Neural cell (in vitro differentiated cells): ENCODE results near the gene AKT3. TPM values are rescaled to one million over a fixed set of nuclear protein-coding genes. Genes with fewer than 3 reads are reported as not detected.

Source experiments
- H2AFZ ChIP-seq: fragments of 200-600, 300-800 bp; sonication (generic), shearing (Covaris generic); 2 replicates; pipeline ENCODE4 v1.6.0; 2014; ENCODE audit warnings: low read depth, mild to moderate bottlenecking, antibody characterized with exemption, low read length, moderate library complexity
- H3F3A ChIP-seq: fragments of 200-600 bp; shearing (Covaris generic); 2 replicates; pipeline ENCODE4 v1.6.1; 2016; ENCODE audit warnings: mild to moderate bottlenecking, moderate library complexity, mixed read lengths, antibody characterized with exemption, low read length; ENCODE audit not compliant: insufficient read depth, poor library complexity, severe bottlenecking
- H3K27ac ChIP-seq: fragments of 200-600, 300-800 bp; sonication (generic), shearing (Covaris generic); 2 replicates; pipeline ENCODE4 v1.5.1; 2014; ENCODE audit warnings: mild to moderate bottlenecking, low read length, moderate library complexity
- H3K27me3 ChIP-seq: fragments of 300-800, 200-600 bp; sonication (generic), shearing (Covaris generic); 2 replicates; pipeline ENCODE4 v1.6.0; 2014; ENCODE audit warnings: mild to moderate bottlenecking, low read depth, low read length, moderate library complexity; ENCODE audit not compliant: insufficient read depth
- H3K36me3 ChIP-seq: fragments of 300-800, 200-600 bp; sonication (generic), shearing (Covaris generic); 2 replicates; pipeline ENCODE4 v1.5.1; 2014; ENCODE audit warnings: mild to moderate bottlenecking, antibody characterized with exemption, low read length, moderate library complexity; ENCODE audit not compliant: insufficient read depth
- H3K4me2 ChIP-seq: fragments of 300-800, 200-600 bp; sonication (generic), shearing (Covaris generic); 2 replicates; pipeline ENCODE4 v1.6.0; 2014; ENCODE audit warnings: mild to moderate bottlenecking, low read length
- H3K4me3 ChIP-seq: fragments of 300-800, 200-600 bp; sonication (generic), shearing (Covaris generic); 2 replicates; pipeline ENCODE4 v1.5.1; 2014; ENCODE audit warnings: mild to moderate bottlenecking, low read length, moderate library complexity
- H3K79me2 ChIP-seq: fragments of 200-600 bp; shearing (Covaris generic); replicated peaks from 2 replicates; pipeline ENCODE4 v1.6.0; 2014; ENCODE audit warnings: mild to moderate bottlenecking, low read length, moderate library complexity; ENCODE audit not compliant: insufficient read depth
- H3K9ac ChIP-seq: fragments of 300-800, 200-600 bp; sonication (generic), shearing (Covaris generic); 2 replicates; pipeline ENCODE4 v1.6.1; 2016; ENCODE audit warnings: mild to moderate bottlenecking, low read length, mixed read lengths
- H3K9me2 ChIP-seq: fragments of 200-600 bp; shearing (Covaris generic); 2 replicates; pipeline ENCODE4 v1.6.1; 2016; ENCODE audit warnings: mild to moderate bottlenecking, low read length, mixed read lengths; ENCODE audit not compliant: insufficient read depth
- H3K9me3 ChIP-seq: fragments of 200-600, 300-800 bp; sonication (generic), shearing (Covaris generic); 2 replicates; pipeline ENCODE4 v1.6.1; 2016; ENCODE audit warnings: mild to moderate bottlenecking, mixed run types, low read length, moderate library complexity, mixed read lengths
- H4K20me1 ChIP-seq: fragments of 200-600 bp; shearing (Covaris generic); 2 replicates; pipeline ENCODE4 v1.6.1; 2016; ENCODE audit warnings: mild to moderate bottlenecking, mixed run types; ENCODE audit not compliant: insufficient read depth
- CTCF ChIP-seq: fragments of 450-650 bp; IDR thresholded peaks from 2 replicates; pipeline ENCODE4 v1.5.1; 2014; ENCODE audit warnings: antibody characterized with exemption, mild to moderate bottlenecking, moderate library complexity; ENCODE audit not compliant: poor library complexity, severe bottlenecking
- EP300 ChIP-seq: fragments of 450-650 bp; conservative IDR thresholded peaks from 2 replicates; pipeline ENCODE4 v1.6.1; 2014; ENCODE audit warnings: antibody characterized with exemption, mild to moderate bottlenecking, moderate library complexity; ENCODE audit not compliant: poor library complexity, severe bottlenecking
- EZH2 ChIP-seq: fragments of 200-600, 300-800 bp; shearing (Covaris generic), sonication (generic); IDR thresholded peaks from 2 replicates; pipeline ENCODE4 v1.6.1; 2014; ENCODE audit warnings: antibody characterized with exemption, low read length, borderline replicate concordance, mild to moderate bottlenecking; ENCODE audit not compliant: insufficient read depth, poor library complexity, severe bottlenecking
- MXI1 ChIP-seq: fragments of 450-650 bp; conservative IDR thresholded peaks from 2 replicates; pipeline ENCODE4 v1.6.1; 2014; ENCODE audit warnings: antibody characterized with exemption, mild to moderate bottlenecking; ENCODE audit not compliant: poor library complexity, severe bottlenecking
- POLR2AphosphoS5 ChIP-seq: IDR thresholded peaks from 2 replicates; pipeline ENCODE4 v1.6.1; 2012
- RAD21 ChIP-seq: fragments of 450-650 bp; conservative IDR thresholded peaks from 2 replicates; pipeline ENCODE4 v1.6.1; 2014; ENCODE audit warnings: antibody characterized with exemption, mild to moderate bottlenecking, moderate library complexity
- REST ChIP-seq: IDR thresholded peaks from 2 replicates; pipeline ENCODE4 v1.6.1; 2012; ENCODE audit warnings: borderline replicate concordance
- SMC3 ChIP-seq: fragments of 450-650 bp; conservative IDR thresholded peaks from 2 replicates; pipeline ENCODE4 v1.6.1; 2014; ENCODE audit warnings: antibody characterized with exemption, mild to moderate bottlenecking, moderate library complexity; ENCODE audit not compliant: poor library complexity
- TAF1 ChIP-seq: IDR thresholded peaks from 2 replicates; pipeline ENCODE4 v1.6.1; 2012; ENCODE audit warnings: low read depth
- polyA plus RNA-seq: library from polyadenylated mRNA; depleted of rRNA; stranded (reverse); fragments of >200 nt; gene quantifications from 2 replicates; pipeline ENCODE4 v1.2.3, GENCODE V29; 2014

Gene AKT3
- polyA plus RNA-seq, 1 donor from 2014 or later, result 46.0 TPM

- Histone ChIP-seq H3K27ac (no peak overlapping the region), H4K20me1 (no peaks in the 10 kb centered on the region), H3K27me3 (no peaks in the 10 kb centered on the region), H3K36me3 (no peaks in the 10 kb centered on the region), H3K9me3 (no peaks in the 10 kb centered on the region), H3K79me2 (peaks cover 81% of the 10 kb centered on the region), H3K4me3 (no peak overlapping the region), H3K4me2 (no peak overlapping the region), H3K9me2 (no peaks in the 10 kb centered on the region), H3K9ac (no peak overlapping the region), H2AFZ (no peak overlapping the region), H3F3A (no peaks in the 10 kb centered on the region)
- no peak for TF ChIP-seq RAD21
- no peak for TF ChIP-seq MXI1
- no peak for TF ChIP-seq POLR2AphosphoS5
- TF ChIP-seq SMC3, result no peak
- no peak for TF ChIP-seq TAF1
- TF ChIP-seq CTCF, result no peak
- TF ChIP-seq EZH2, result no peak
- no peak for TF ChIP-seq REST
Measured at GRCh38 chr1:243842978-243843511, 7.0 kb downstream of the AKT3 start.

GRCh38 chr1:243842161-243842560 lies 7.9 kb downstream of the AKT3 start:
- Histone ChIP-seq H3K9ac (no peak overlapping the region), H3K4me2 (no peak overlapping the region), H3F3A (no peaks in the 10 kb centered on the region)

More at GRCh38 chr1:243842161-243842560, 7.9 kb downstream of the AKT3 start:
- no peaks in the 10 kb centered on the region for H3K27me3 ChIP-seq
- no peaks in the 10 kb centered on the region for H3K9me2 ChIP-seq
- peaks cover 7% of the 10 kb centered on the region for H3K36me3 ChIP-seq
- H3K79me2 ChIP-seq, result peaks cover 79% of the 10 kb centered on the region
- no peak overlapping the region for H2AFZ ChIP-seq
- H3K4me3 ChIP-seq, result no peak overlapping the region
- no peaks in the 10 kb centered on the region for H4K20me1 ChIP-seq
- peaks cover under 1% of the 10 kb centered on the region for H3K9me3 ChIP-seq
- no peak overlapping the region for H3K27ac ChIP-seq
- TF ChIP-seq SMC3 (no peak), POLR2AphosphoS5 (no peak), EP300 (no peak), EZH2 (no peak), TAF1 (no peak), RAD21 (no peak), CTCF (no peak), MXI1 (no peak), REST (no peak)
